GM12864 (cell line): ENCODE results near the gene MRPL58.

ENCODE experiments used
- DNase-seq: peaks from one replicate; pipeline ENCODE4 v3.0.0-alpha.2; 2011; ENCODE audit warnings: low read depth
- H3K4me3 ChIP-seq: 2 replicates; pipeline ENCODE4 v1.5.1; 2011; ENCODE audit warnings: mild to moderate bottlenecking, low read depth, low read length, control low read depth
- TF ChIP-seq, protein P1 (sequence below): IDR thresholded peaks from 2 replicates; pipeline ENCODE4 v1.5.1; 2011; ENCODE audit warnings: low read depth, mild to moderate bottlenecking, moderate library complexity, low read length, control low read depth, inconsistent platforms; ENCODE audit errors: missing control alignments

MRPL58 gene

DNA sequence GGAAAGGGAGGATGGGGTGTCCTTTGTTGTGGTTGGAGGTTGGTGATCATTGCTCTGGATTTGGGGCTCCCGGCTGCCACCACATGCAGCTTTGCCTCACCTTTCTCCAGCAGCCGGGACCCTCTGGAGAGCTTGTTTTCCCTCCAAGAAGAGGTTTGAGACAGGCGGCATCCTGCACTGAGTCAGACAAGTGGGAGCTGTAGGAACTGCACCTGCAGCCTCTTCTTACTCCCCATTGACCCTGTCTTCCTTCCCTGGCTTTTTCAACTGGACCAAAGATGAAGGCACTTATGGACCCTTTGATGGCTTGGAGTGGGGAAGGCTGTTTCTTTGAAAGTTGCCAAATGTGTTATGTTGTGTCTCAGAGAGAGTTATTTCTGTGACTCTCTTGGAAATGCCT is 51.2 kb downstream of the MRPL58 start:
- TF ChIP-seq, protein P1, sequence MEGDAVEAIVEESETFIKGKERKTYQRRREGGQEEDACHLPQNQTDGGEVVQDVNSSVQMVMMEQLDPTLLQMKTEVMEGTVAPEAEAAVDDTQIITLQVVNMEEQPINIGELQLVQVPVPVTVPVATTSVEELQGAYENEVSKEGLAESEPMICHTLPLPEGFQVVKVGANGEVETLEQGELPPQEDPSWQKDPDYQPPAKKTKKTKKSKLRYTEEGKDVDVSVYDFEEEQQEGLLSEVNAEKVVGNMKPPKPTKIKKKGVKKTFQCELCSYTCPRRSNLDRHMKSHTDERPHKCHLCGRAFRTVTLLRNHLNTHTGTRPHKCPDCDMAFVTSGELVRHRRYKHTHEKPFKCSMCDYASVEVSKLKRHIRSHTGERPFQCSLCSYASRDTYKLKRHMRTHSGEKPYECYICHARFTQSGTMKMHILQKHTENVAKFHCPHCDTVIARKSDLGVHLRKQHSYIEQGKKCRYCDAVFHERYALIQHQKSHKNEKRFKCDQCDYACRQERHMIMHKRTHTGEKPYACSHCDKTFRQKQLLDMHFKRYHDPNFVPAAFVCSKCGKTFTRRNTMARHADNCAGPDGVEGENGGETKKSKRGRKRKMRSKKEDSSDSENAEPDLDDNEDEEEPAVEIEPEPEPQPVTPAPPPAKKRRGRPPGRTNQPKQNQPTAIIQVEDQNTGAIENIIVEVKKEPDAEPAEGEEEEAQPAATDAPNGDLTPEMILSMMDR = peak; percentile 19

DNA sequence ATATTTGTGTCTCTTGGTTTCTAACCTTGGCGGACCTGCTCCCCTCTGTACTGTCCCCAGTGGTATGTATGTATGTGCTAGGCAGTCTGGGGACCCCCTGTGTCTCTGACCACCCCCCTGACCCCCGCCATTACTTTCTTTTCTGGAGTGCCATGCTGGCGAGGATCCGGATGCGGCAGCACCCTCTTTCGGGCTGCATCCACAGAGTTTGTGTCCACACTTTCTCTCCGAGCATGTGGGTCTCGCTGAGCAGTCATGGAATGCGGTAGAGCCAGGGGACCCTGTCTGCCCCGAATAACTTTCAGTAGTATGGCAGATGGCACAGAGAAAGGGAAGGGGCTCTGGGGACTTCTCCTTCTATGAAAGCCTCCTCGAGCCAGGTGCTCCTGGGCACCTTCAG is 51.6 kb downstream of the MRPL58 start:
- no peak overlapping the region for H3K4me3 ChIP-seq
- DNase-seq = no peak
- TF ChIP-seq, protein P1 = no peak

More for the DNA sequence above, 51.2 kb downstream of the MRPL58 start:
- H3K4me3 ChIP-seq = no peak overlapping the region
- no peak for DNase-seq

DNA sequence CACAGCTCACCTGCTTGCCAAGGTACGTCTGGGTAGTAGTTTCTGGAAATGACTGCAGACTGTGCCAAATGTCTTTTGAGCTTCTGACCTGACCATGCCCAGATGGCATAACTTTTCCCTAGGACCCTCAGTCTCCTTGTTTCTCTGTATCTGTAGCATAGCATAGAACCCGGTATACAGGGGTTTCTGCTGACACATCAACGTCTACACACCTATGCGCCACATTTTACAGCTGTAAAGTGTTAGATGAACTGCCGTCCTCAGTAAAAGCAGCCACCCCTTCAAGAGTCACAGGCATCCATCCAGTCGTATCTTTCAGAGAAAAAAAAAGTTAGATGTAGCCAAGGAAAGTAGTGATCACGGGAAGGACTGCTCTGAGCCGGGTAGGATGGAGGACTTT is 52.0 kb downstream of the MRPL58 start:
- DNase-seq = no peak
- no peak overlapping the region for H3K4me3 ChIP-seq
- TF ChIP-seq, protein P1 = no peak

DNA sequence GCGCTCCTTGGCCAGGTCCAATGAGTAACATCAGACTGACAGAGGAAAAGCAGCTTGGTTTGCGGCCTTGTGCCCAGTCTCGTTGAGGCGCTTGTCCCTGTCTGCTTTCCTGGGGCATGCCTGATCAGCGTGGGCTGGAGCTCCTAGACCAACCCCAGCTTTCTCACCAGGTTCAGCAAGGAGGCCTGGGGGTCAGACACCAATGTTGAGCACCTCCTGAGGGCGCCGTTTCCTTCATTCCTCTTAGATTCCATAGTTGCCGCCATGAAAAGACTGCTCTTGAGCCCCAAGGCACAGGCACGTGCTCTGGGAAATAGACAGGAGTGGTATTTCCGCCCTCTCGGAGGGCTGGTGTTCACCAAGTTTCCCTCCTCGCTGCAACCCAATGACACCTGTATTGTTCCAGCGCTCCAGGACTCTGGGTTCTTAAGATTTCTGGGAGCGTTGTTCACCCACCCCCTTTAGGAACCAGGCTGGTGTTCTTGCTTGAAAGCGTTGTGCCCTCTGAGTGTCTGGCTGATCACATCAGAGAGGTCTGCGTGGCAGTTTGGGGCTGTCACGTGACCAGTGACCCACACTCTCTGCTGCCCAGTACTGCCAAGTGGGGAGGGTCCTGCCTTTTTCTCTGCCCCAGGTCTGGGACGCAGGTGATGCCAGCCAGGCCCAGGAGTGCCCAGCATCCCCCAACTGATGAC is 52.5 kb downstream of the MRPL58 start:
- no peak for DNase-seq
- no peak overlapping the region for H3K4me3 ChIP-seq
- TF ChIP-seq, protein P1 = no peak

DNA sequence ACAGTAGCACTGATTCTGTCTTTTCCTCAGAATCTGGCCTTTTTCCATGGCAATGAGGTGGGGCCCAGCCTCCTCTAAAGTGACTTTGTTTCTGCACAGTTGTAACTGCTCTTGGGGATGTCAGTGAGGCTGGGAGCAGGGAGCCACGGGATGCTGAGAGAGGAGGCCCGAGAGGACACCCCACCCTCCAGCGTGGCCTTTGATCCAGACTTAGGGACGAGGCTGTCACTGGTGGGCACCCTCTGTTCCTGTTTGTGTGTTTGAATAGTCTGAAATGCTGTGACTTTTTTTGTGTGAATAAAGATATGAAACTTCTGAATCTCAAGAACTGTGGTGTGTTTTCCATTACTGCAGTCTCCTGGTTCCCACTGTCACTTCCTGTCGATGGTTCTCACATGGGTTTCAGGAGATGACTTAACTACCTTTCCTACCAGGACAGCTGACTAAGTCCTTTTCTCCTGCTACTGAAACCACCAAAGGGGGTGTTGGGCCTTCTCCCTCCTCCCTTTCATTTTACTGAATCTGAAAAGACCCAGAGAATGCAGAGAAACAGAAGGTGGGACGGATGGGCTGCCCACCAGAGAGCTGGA is 53.2 kb downstream of the MRPL58 start:
- DNase-seq = no peak
- H3K4me3 ChIP-seq = no peak overlapping the region
- TF ChIP-seq, protein P1 = no peak

DNA sequence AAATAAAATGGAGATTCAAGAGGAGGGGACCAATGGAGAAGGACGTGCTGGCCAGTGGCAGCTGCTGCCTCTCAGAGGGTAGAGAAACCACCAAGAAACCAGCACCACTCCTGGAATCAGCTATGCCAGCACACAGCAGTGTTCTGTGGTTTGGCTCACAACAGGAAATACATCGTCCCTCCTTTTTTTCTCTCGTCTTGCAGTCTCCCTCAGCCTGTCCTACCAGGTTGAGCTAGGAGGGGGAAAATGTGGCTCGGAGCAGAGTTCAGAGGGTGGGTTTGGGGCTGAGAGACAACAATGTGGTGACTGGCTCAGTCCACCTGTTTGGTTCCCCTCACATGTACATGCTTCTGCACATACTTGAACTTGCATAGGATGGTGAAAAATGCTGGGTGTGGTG is 55.4 kb downstream of the MRPL58 start:
- no peak for DNase-seq
- TF ChIP-seq, protein P1 = no peak

DNA sequence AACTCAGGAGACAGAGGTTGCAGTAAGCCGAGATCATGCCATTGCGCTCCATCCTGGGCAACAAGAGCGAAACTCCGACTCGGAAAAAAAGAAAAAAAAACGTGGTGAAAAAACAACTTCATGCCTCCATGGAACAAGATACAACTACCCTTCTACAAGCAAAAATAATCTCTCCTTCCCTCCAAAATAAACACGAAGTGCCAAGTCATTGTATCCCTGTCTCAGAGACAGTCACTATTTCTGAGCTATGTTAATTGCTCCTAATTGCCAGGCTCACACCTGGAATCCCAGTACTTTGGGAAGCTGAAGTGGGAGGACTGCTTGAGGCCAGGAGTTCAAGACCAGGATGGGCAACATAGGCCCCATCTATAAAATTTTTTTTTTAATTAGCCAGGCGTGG is 56.3 kb downstream of the MRPL58 start:
- H3K4me3 ChIP-seq = no peak overlapping the region
- TF ChIP-seq, protein P1 = no peak
- DNase-seq = no peak

More for the DNA sequence above, 55.4 kb downstream of the MRPL58 start:
- no peak overlapping the region for H3K4me3 ChIP-seq
